ENCODE results near the gene FTO.

- no peak for TF ChIP-seq POLR2AphosphoS5 (IDR thresholded peaks at IDR 0.05; ENCODE audit: low read depth, low read length)
- no peak for TF ChIP-seq REST (IDR thresholded peaks at IDR 0.05; ENCODE audit: insufficient read depth in 1 of 2, low read depth in 2 of 2, low read length in 2 of 2)
- no peak for TF ChIP-seq SIN3A (IDR thresholded peaks at IDR 0.05; ENCODE audit: borderline replicate concordance, insufficient read depth, low read length)
- TF ChIP-seq FOXP2 (optimal IDR thresholded peaks at IDR 0.05; ENCODE audit: borderline replicate concordance, extremely low read depth, extremely low read length, insufficient read depth), result no peak
- TF ChIP-seq TAF1 (IDR thresholded peaks at IDR 0.05; ENCODE audit: borderline replicate concordance, insufficient read depth, low read length), result no peak
These were observed 69.3 kb downstream of the FTO start for GRCh38 chr16:53773150-53773846.

All from PFSK-1 (cell line).